Measurements from ENCODE around the gene MTF1.
"Not testable (repeated sequence)": the region's sequence is repeated elsewhere in the genome, so short reads cannot be mapped to it uniquely, and the experiment has no call there.

The MTF1 gene

GRCh38 chr1:37792943-37793686, 66.3 kb downstream of the MTF1 start:
- in situ Hi-C loops (cut with HindIII; ENCODE audit: low sequenced_read_pairs): no loop called here
- no peak overlapping the region for H3K4me3 ChIP-seq (ENCODE audit: low read depth, low read length)
- TF ChIP-seq CTCF (IDR thresholded peaks at IDR 0.05; ENCODE audit: low read depth, low read length): no peak

GRCh38 chr1:37782491-37782890, 76.9 kb downstream of the MTF1 start:
- DNase-seq (ENCODE audit: low read depth, low spot score): no peak
- in situ Hi-C loops (cut with HindIII; ENCODE audit: low sequenced_read_pairs): no loop called here
- no peak overlapping the region for H3K4me3 ChIP-seq (ENCODE audit: low read depth, low read length)
- no peak for TF ChIP-seq CTCF (IDR thresholded peaks at IDR 0.05; ENCODE audit: low read depth, low read length)

More at GRCh38 chr1:37792943-37793686, 66.3 kb downstream of the MTF1 start:
- no peak for DNase-seq (ENCODE audit: low read depth, low spot score)

- DNase-seq (ENCODE audit: low read depth, low spot score): no peak
- no peak overlapping the region for H3K4me3 ChIP-seq (ENCODE audit: low read depth, low read length)
- no peak for TF ChIP-seq CTCF (IDR thresholded peaks at IDR 0.05; ENCODE audit: low read depth, low read length)
- in situ Hi-C loops (cut with HindIII; ENCODE audit: low sequenced_read_pairs): no loop called here
Observed at GRCh38 chr1:37778654-37779053, 80.7 kb downstream of the MTF1 start.

GRCh38 chr1:37776946-37777516, 82.4 kb downstream of the MTF1 start:
- H3K4me3 ChIP-seq (ENCODE audit: low read depth, low read length): no peak overlapping the region
- in situ Hi-C loops (cut with HindIII; ENCODE audit: low sequenced_read_pairs): no loop called here
- no peak for DNase-seq (ENCODE audit: low read depth, low spot score)
- no peak for TF ChIP-seq CTCF (IDR thresholded peaks at IDR 0.05; ENCODE audit: low read depth, low read length)

- in situ Hi-C loops (cut with HindIII; ENCODE audit: low sequenced_read_pairs); DNase-seq (ENCODE audit: low read depth, low spot score); H3K4me3 ChIP-seq (ENCODE audit: low read depth, low read length): not testable (repeated sequence)
Observed at GRCh38 chr1:37771440-37771839, 88.0 kb downstream of the MTF1 start.

- no peak overlapping the region for H3K4me3 ChIP-seq (ENCODE audit: low read depth, low read length)
- DNase-seq (ENCODE audit: low read depth, low spot score): no peak
- in situ Hi-C loops (cut with HindIII; ENCODE audit: low sequenced_read_pairs): no loop called here
- TF ChIP-seq CTCF (IDR thresholded peaks at IDR 0.05; ENCODE audit: low read depth, low read length): no peak
Observed at GRCh38 chr1:37767488-37767887, 91.9 kb downstream of the MTF1 start.

- no peak for TF ChIP-seq CTCF (IDR thresholded peaks at IDR 0.05; ENCODE audit: low read depth, low read length)
- in situ Hi-C loops (cut with HindIII; ENCODE audit: low sequenced_read_pairs): no loop called here
- DNase-seq (ENCODE audit: low read depth, low spot score): no peak
- H3K4me3 ChIP-seq (ENCODE audit: low read depth, low read length): no peak overlapping the region
Observed at GRCh38 chr1:37765916-37766664, 93.3 kb downstream of the MTF1 start.
